SU-DHL-6 (cell line): ENCODE results near the gene HMGCR.

Experiments used
- CTCF ChIP-seq: fragments of 200-600 bp; sonication (generic); IDR thresholded peaks from one replicate; pipeline ENCODE4 v1.5.1; 2017; ENCODE audit warnings: antibody characterized with exemption, mild to moderate bottlenecking, low read length, moderate library complexity; ENCODE audit not compliant: insufficient read depth, poor library complexity, severe bottlenecking
- EZH2phosphoT487 ChIP-seq: fragments of 200-600 bp; sonication (generic), shearing (Covaris generic); conservative IDR thresholded peaks from 2 replicates; pipeline ENCODE4 v1.6.1; 2018; ENCODE audit warnings: mild to moderate bottlenecking, antibody characterized with exemption, low read length, moderate library complexity, mixed read lengths

GRCh38 chr5:75374394-75374814, 37.4 kb downstream of the HMGCR start:
- no peak for TF ChIP-seq EZH2phosphoT487
- no peak for TF ChIP-seq CTCF
